Breast epithelium (tissue), 3 donors: Measurements from ENCODE around the gene KCNIP4.

ENCODE experiments used
- POLR2A ChIP-seq: fragments of 450-650 bp; IDR thresholded peaks from one replicate; pipeline ENCODE4 v1.6.1; 2016; ENCODE audit warnings: antibody characterized with exemption, mild to moderate bottlenecking, moderate library complexity
- POLR2AphosphoS5 ChIP-seq, 3 donors: sonication (generic); formaldehyde crosslinking; IDR thresholded peaks; one replicate each; pipeline ENCODE4 v1.6.1; 2017; ENCODE audit warnings: antibody characterized with exemption in 3 of 3
- TF ChIP-seq, protein P1 (sequence below), 3 donors: fragments of 450-650 bp; IDR thresholded peaks; one replicate each; pipeline ENCODE4 v1.5.1; 2016 to 2017; ENCODE audit warnings: antibody characterized with exemption in 3 of 3, mild to moderate bottlenecking in 3 of 3, moderate library complexity in 3 of 3

DNA sequence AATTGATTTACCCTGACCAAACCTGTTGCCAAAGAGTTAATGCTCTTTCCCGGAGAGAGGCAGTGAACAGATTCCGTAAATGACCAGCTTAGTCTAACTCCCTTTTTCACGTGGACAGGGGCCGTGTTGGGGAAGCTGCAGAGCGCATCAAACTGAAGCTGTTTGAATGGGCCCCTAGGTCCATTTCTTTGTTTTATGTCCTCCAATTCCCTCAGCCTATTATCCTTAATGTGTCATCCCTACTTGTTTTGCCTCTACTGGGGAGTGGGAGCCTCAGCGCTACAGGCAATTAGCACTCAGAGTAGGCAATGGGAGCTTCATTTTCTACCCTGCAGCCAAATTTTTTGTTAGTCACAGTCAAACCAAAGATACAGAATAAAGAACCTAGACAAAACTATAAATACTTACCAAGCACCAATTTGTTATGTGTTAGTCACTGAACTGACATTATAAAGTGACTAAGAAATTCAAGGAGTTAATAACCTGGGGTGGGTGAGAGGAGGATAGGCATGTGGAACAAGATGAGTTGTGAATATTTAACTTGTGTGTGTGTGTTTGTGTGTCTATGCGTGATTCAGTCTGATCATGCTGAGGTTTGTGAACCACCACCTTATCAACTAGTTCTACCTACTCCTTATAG lies 830.9 kb downstream of the KCNIP4 start:
- no peak for TF ChIP-seq POLR2A
- TF ChIP-seq, protein P1, sequence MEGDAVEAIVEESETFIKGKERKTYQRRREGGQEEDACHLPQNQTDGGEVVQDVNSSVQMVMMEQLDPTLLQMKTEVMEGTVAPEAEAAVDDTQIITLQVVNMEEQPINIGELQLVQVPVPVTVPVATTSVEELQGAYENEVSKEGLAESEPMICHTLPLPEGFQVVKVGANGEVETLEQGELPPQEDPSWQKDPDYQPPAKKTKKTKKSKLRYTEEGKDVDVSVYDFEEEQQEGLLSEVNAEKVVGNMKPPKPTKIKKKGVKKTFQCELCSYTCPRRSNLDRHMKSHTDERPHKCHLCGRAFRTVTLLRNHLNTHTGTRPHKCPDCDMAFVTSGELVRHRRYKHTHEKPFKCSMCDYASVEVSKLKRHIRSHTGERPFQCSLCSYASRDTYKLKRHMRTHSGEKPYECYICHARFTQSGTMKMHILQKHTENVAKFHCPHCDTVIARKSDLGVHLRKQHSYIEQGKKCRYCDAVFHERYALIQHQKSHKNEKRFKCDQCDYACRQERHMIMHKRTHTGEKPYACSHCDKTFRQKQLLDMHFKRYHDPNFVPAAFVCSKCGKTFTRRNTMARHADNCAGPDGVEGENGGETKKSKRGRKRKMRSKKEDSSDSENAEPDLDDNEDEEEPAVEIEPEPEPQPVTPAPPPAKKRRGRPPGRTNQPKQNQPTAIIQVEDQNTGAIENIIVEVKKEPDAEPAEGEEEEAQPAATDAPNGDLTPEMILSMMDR (IDR thresholded peaks at IDR 0.05) = no peak
- no peak for TF ChIP-seq POLR2AphosphoS5 (IDR thresholded peaks at IDR 0.05)
